Esophagus squamous epithelium (tissue), 4 donors: Measurements from ENCODE around the gene TNFRSF11A.

ENCODE experiments used
- CTCF ChIP-seq, 6 experiments: fragments of 450-650 bp in 4 of 6; fragments of 200-600 bp in 2 of 6; sonication (generic) in 2 of 6; IDR thresholded peaks; one replicate each; pipeline ENCODE4 v1.5.1; 2016 to 2019; ENCODE audit warnings: antibody characterized with exemption in 6 of 6, mild to moderate bottlenecking in 4 of 6, moderate library complexity in 4 of 6
- POLR2A ChIP-seq, 4 donors: fragments of 450-650 bp; IDR thresholded peaks; one replicate each; pipeline ENCODE4 v1.6.1; 2017; ENCODE audit warnings: antibody characterized with exemption in 4 of 4, mild to moderate bottlenecking in 4 of 4, moderate library complexity in 3 of 4

DNA sequence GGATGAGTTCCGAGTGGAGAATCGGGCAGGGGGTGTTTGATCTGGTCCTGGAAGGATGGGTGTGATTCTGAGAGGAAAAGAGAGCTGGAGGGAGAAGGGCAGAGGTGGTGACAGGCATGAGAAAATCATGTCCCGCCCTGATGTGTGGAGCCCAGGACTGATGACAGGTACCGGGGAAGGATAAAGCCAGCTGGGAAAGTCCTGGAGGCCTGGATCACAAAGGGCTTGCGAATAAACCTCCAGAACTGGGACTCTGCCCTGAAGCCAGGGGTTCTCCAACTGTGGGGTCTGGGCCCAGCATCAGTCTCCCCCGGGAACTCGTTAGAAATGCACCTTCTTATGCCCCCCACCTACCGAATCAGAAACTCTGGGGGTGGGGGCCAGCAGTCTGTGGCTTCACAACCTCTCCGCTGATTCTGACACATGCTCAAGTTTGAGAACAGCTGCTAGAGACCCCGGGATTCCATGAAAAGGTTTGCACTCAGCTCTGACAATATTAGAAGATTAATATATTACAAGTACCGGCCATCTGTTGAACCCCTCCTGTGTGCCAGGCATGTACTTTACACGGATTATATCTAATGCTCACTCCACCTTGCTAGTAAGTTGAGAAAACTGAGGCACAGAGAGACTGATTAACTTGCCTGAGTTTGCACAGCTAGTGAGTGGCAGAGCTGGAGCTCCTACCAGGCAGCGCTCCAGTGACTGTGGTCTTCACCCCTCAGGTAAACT lies 8.0 kb downstream of the TNFRSF11A start:
- TF ChIP-seq POLR2A (IDR thresholded peaks at IDR 0.05) (no peak), CTCF (IDR thresholded peaks at IDR 0.05) (no peak)
